IMR-90 (cell line): ENCODE measurements around the gene RGS10. TPM values are rescaled to one million over a fixed set of nuclear protein-coding genes. Genes with fewer than 3 reads are reported as not detected.

Experiments used
- ATAC-seq: fragments of 200-7000 bp; cut with Tn5 transposase; 2 replicates; pipeline ENCODE4 v1.9.1; 2020; ENCODE audit warnings: low read depth, mild to moderate bottlenecking, moderate library complexity
- BruUV-seq: library from RNA; stranded (reverse); fragments of 400-500 nt; replicated peaks from 2 replicates; lab custom pipeline; 2021; lab: Mats Ljungman, UMichigan
- CTCF ChIA-PET: fragments of 300-600 bp; formaldehyde crosslinking; extraction: SDS; loops from one replicate; lab custom pipeline; 2021; ENCODE audit warnings: antibody characterized with exemption; lab: Yijun Ruan, JAX
- POLR2A ChIA-PET: fragments of 300-600 bp; sonication (Branson Sonifier 250); formaldehyde crosslinking; loops from one replicate; lab custom pipeline; 2022; ENCODE audit warnings: antibody characterized with exemption; ENCODE audit not compliant: unreplicated experiment; lab: Charles Lee
- DNase-seq: peaks from one replicate; pipeline ENCODE4 v3.0.0; 2013
- H2AFZ ChIP-seq: replicated peaks from 2 replicates; pipeline ENCODE3; 2013; ENCODE audit warnings: low read length, mild to moderate bottlenecking; ENCODE audit not compliant: poor library complexity
- H2AK5ac ChIP-seq: 2 replicates; pipeline ENCODE4 v1.6.1; 2013; ENCODE audit warnings: low read depth, low read length, inconsistent platforms
- H2AK9ac ChIP-seq: replicated peaks from 2 replicates; pipeline ENCODE3; 2013; ENCODE audit warnings: mild to moderate bottlenecking, low read depth, low read length, moderate library complexity; ENCODE audit not compliant: poor library complexity
- H2BK120ac ChIP-seq: 2 replicates; pipeline ENCODE4 v1.6.1; 2013; ENCODE audit warnings: low read depth, low read length, inconsistent platforms
- H2BK15ac ChIP-seq: 3 replicates; pipeline ENCODE4 v1.6.1; 2013; ENCODE audit warnings: low read depth, low read length, inconsistent platforms
- H2BK20ac ChIP-seq: 2 replicates; pipeline ENCODE4 v1.6.1; 2013; ENCODE audit warnings: low read depth, mild to moderate bottlenecking, inconsistent platforms, low read length, moderate library complexity
- H2BK5ac ChIP-seq: 2 replicates; pipeline ENCODE4 v1.6.1; 2013; ENCODE audit warnings: mild to moderate bottlenecking, low read depth, low read length, inconsistent platforms; ENCODE audit not compliant: poor library complexity, severe bottlenecking
- H3K14ac ChIP-seq: replicated peaks from 2 replicates; pipeline ENCODE4 v1.6.1; 2013; ENCODE audit warnings: low read depth, low read length, inconsistent platforms
- H3K18ac ChIP-seq: 2 replicates; pipeline ENCODE4 v1.6.1; 2013; ENCODE audit warnings: low read depth, low read length, control low read depth
- H3K23ac ChIP-seq: 2 replicates; pipeline ENCODE4 v1.6.1; 2013; ENCODE audit warnings: low read depth, low read length, inconsistent platforms
- H3K27ac ChIP-seq: 2 replicates; pipeline ENCODE4 v1.5.1; 2013; ENCODE audit warnings: mild to moderate bottlenecking, control low read depth, low read length; ENCODE audit not compliant: insufficient read depth
- H3K27me3 ChIP-seq: 2 replicates; pipeline ENCODE4 v1.6.1; 2013; ENCODE audit warnings: low read length; ENCODE audit not compliant: control insufficient read depth, insufficient read depth
- H3K36me3 ChIP-seq: 2 replicates; pipeline ENCODE4 v1.6.1; 2013; ENCODE audit warnings: low read length, mixed read lengths; ENCODE audit not compliant: control insufficient read depth, insufficient read depth
- H3K4ac ChIP-seq: 2 replicates; pipeline ENCODE4 v1.6.1; 2013; ENCODE audit warnings: low read depth, low read length, inconsistent platforms
- H3K4me1 ChIP-seq: 2 replicates; pipeline ENCODE4 v1.6.1; 2013; ENCODE audit warnings: low read length, mixed read lengths; ENCODE audit not compliant: control insufficient read depth, insufficient read depth
- H3K4me2 ChIP-seq: 2 replicates; pipeline ENCODE4 v1.6.1; 2013; ENCODE audit warnings: low read depth, mild to moderate bottlenecking, control low read depth, low read length, moderate library complexity
- H3K4me3 ChIP-seq: 2 replicates; pipeline ENCODE4 v1.5.1; 2013; ENCODE audit warnings: low read depth, mild to moderate bottlenecking, control low read depth, low read length, moderate library complexity; ENCODE audit not compliant: insufficient read depth
- H3K56ac ChIP-seq: 2 replicates; pipeline ENCODE4 v1.6.1; 2013; ENCODE audit warnings: low read length, inconsistent platforms; ENCODE audit not compliant: insufficient read depth; ENCODE audit errors: extremely low read depth
- H3K79me1 ChIP-seq, 2 experiments: 2 replicates each; pipeline ENCODE4 v1.6.1; 2013; ENCODE audit warnings: low read length in 2 of 2, inconsistent platforms in 1 of 2, low read depth in 1 of 2
- H3K9ac ChIP-seq: 2 replicates; pipeline ENCODE4 v1.6.1; 2013; ENCODE audit warnings: low read depth, low read length, control low read depth
- H3K9me1 ChIP-seq: 2 replicates; pipeline ENCODE4 v1.6.1; 2013; ENCODE audit warnings: low read length, inconsistent platforms; ENCODE audit not compliant: insufficient read depth
- H3K9me3 ChIP-seq: 2 replicates; pipeline ENCODE4 v1.6.1; 2013; ENCODE audit warnings: low read length; ENCODE audit not compliant: control insufficient read depth, insufficient read depth
- H4K20me1 ChIP-seq: 2 replicates; pipeline ENCODE4 v1.6.1; 2013; ENCODE audit warnings: low read length, inconsistent platforms; ENCODE audit not compliant: insufficient read depth
- H4K5ac ChIP-seq: 2 replicates; pipeline ENCODE4 v1.6.1; 2013; ENCODE audit warnings: mild to moderate bottlenecking, low read depth, low read length, control low read depth
- H4K8ac ChIP-seq, 2 experiments: 2 replicates each; pipeline ENCODE4 v1.6.1; 2013; ENCODE audit warnings: low read depth in 2 of 2, low read length in 2 of 2, control low read depth in 1 of 2, inconsistent platforms in 1 of 2
- H4K91ac ChIP-seq: 2 replicates; pipeline ENCODE4 v1.6.1; 2013; ENCODE audit warnings: low read depth, low read length, inconsistent platforms; ENCODE audit not compliant: insufficient read depth
- BHLHE40 ChIP-seq: fragments of 150-350 bp; IDR thresholded peaks from 2 replicates; pipeline ENCODE4 v1.6.1; 2016; ENCODE audit warnings: mild to moderate bottlenecking, low read depth, low read length
- CHD1 ChIP-seq: IDR thresholded peaks from 2 replicates; pipeline ENCODE4 v1.6.1; 2012; ENCODE audit warnings: low read depth, low read length, improper control_type of control experiment
- CTCF ChIP-seq: conservative IDR thresholded peaks from 2 replicates; pipeline ENCODE4 v1.5.1; 2012; ENCODE audit warnings: mild to moderate bottlenecking, low read depth, low read length, improper control_type of control experiment
- FOS ChIP-seq: fragments of 150-350 bp; IDR thresholded peaks from 2 replicates; pipeline ENCODE4 v1.6.1; 2016; ENCODE audit warnings: low read depth, low read length
- MAFK ChIP-seq: IDR thresholded peaks from 2 replicates; pipeline ENCODE4 v1.6.1; 2012; ENCODE audit warnings: low read depth, low read length, improper control_type of control experiment
- MXI1 ChIP-seq: IDR thresholded peaks from 2 replicates; pipeline ENCODE4 v1.6.1; 2012; ENCODE audit warnings: low read depth, mild to moderate bottlenecking, low read length, moderate library complexity, borderline replicate concordance
- POLR2A ChIP-seq: IDR thresholded peaks from 2 replicates; pipeline ENCODE4 v1.6.1; 2012; ENCODE audit warnings: mild to moderate bottlenecking, low read depth, low read length
- RAD21 ChIP-seq: IDR thresholded peaks from 2 replicates; pipeline ENCODE4 v1.6.1; 2012; ENCODE audit warnings: low read length, improper control_type of control experiment
- RCOR1 ChIP-seq: IDR thresholded peaks from 2 replicates; pipeline ENCODE4 v1.6.1; 2012; ENCODE audit warnings: mild to moderate bottlenecking, low read length, improper control_type of control experiment; ENCODE audit not compliant: insufficient replicate concordance
- RFX5 ChIP-seq: IDR thresholded peaks from 2 replicates; pipeline ENCODE4 v1.8.0; 2012; ENCODE audit warnings: low read depth, mild to moderate bottlenecking, low read length, moderate library complexity
- SMC3 ChIP-seq: fragments of 150-350 bp; IDR thresholded peaks from 2 replicates; pipeline ENCODE4 v1.6.1; 2016; ENCODE audit warnings: low read depth, mild to moderate bottlenecking, antibody characterized with exemption, low read length, moderate library complexity
- USF2 ChIP-seq: fragments of 150-350 bp; IDR thresholded peaks from 2 replicates; pipeline ENCODE4 v1.6.1; 2017; ENCODE audit warnings: mild to moderate bottlenecking, antibody characterized with exemption, low read length, low read depth
- WGBS, 2 experiments: methylation state at CpG; one replicate each; pipeline versions ENCODE4 v1.1.5 to v1.1.7; 2013; ENCODE audit warnings: missing lambda C conversion rate in 2 of 2; ENCODE audit not compliant: insufficient read length in 1 of 2; ENCODE audit errors: extremely low coverage in 2 of 2; 5-methylcytosine and 5-hydroxymethylcytosine counted together
- dilution Hi-C: fragments of 300-500 bp; cut with HindIII; formaldehyde crosslinking; loops from one replicate; pipeline ENCODE4 v1.14.3; 2018; ENCODE audit warnings: low sequenced_read_pairs; ENCODE audit not compliant: unreplicated experiment
- in situ Hi-C: fragments of 300-500 bp; cut with MboI; formaldehyde crosslinking; loops from 3 replicates; pipeline ENCODE4 v1.14.3; 2019; ENCODE audit warnings: low sequenced_read_pairs, inconsistent platforms, mixed read lengths
- intact Hi-C: fragments of 100-400 bp; cut with micrococcal nuclease; formaldehyde crosslinking; loops from 2 replicates; pipeline ENCODE4 v1.10.0; 2022
- polyA plus RNA-seq, 3 experiments: library from polyadenylated mRNA; depleted of rRNA; stranded (reverse); fragments of >200 nt; gene quantifications; 2 replicates each; pipeline ENCODE4 v1.2.3, GENCODE V29; 2012; ENCODE audit warnings: low replicate concordance in 1 of 3
- total RNA-seq: library from RNA; depleted of rRNA; stranded (reverse); fragments of >200 nt; gene quantifications from 2 replicates; pipeline ENCODE4 v1.2.3, GENCODE V29; 2012

The RGS10 gene
- total and polyA plus RNA-seq, 2 of the 4 experiments (the other 2 are of a cell fraction) = 35.3 to 89.7 TPM

GRCh38 chr10:119515511-119516045 is 26.9 kb downstream of the RGS10 start:
- CTCF ChIA-PET = no interaction called here
- TF ChIP-seq SMC3 (no peak), BHLHE40 (no peak), CTCF (no peak), RFX5 (no peak), RAD21 (no peak), CHD1 (no peak), POLR2A (no peak), USF2 (no peak), MXI1 (no peak), FOS (no peak), RCOR1 (no peak), MAFK (no peak)
- POLR2A ChIA-PET = no interaction called here

More at GRCh38 chr10:119515511-119516045, 26.9 kb downstream of the RGS10 start:
- WGBS, 2 experiments = 84% methylated on average over 5 of the region's 10 CpGs; no CpG with 5 or more reads in 1 of the 2 experiments
- no peak overlapping the region for H2BK5ac ChIP-seq
- no peak overlapping the region for H2BK20ac ChIP-seq
- no peaks in the 10 kb centered on the region for H3K27me3 ChIP-seq
- in situ Hi-C loops (no loop called here), dilution Hi-C loops (no loop called here), intact Hi-C loops (no loop called here)
- no peak overlapping the region for H3K4me3 ChIP-seq
- no peak overlapping the region for H4K91ac ChIP-seq
- peaks cover 63% of the 10 kb centered on the region for H3K36me3 ChIP-seq
- H3K23ac ChIP-seq = no peak overlapping the region
- H3K18ac ChIP-seq = no peak overlapping the region
- H3K56ac ChIP-seq = no peak overlapping the region
- H2AK9ac ChIP-seq = no peak overlapping the region
- no peak overlapping the region for H3K9ac ChIP-seq
- H3K14ac ChIP-seq = no peak overlapping the region
- peaks cover 27% of the 10 kb centered on the region for H3K9me1 ChIP-seq
- H2AFZ ChIP-seq = no peak overlapping the region
- no TSS peak for BruUV-seq
- H3K27ac ChIP-seq = no peak overlapping the region
- peak overlapping the region; percentile 64 for H2AK5ac ChIP-seq
- no peaks in the 10 kb centered on the region for H4K20me1 ChIP-seq
- no peak overlapping the region for H4K5ac ChIP-seq
- H3K79me1 ChIP-seq = peaks cover 11 to 42% of the 10 kb centered on the region in 2 experiments
- no peak overlapping the region for H4K8ac ChIP-seq
- H2BK15ac ChIP-seq = no peak overlapping the region
- DNase-seq (no peak), ATAC-seq (no peak)
- H3K9me3 ChIP-seq = no peaks in the 10 kb centered on the region
- H2BK120ac ChIP-seq = no peak overlapping the region
- H3K4ac ChIP-seq = no peak overlapping the region
- H3K4me1 ChIP-seq = peaks cover 14% of the 10 kb centered on the region
- no peak overlapping the region for H3K4me2 ChIP-seq
